GM23338 (cell line): ENCODE data around the gene ZC4H2. TPM values are rescaled to one million over a fixed set of nuclear protein-coding genes. Genes with fewer than 3 reads are reported as not detected.
"Not testable (repeated sequence)": the region's sequence is repeated elsewhere in the genome, so short reads cannot be mapped to it uniquely, and the experiment has no call there.

Source experiments
- ATAC-seq: fragments of 200-7000 bp; cut with Tn5 transposase; 3 replicates; pipeline ENCODE4 v1.9.1; 2020
- DNase-seq: peaks from one replicate; pipeline ENCODE4 v3.0.0-alpha.2; 2015; ENCODE audit warnings: low spot score
- H2AFZ ChIP-seq: fragments of 200-600 bp; sonication (generic); 2 replicates; pipeline ENCODE4 v1.8.0; 2016; ENCODE audit warnings: antibody characterized with exemption, mild to moderate bottlenecking, moderate library complexity
- H3F3A ChIP-seq: fragments of 200-600 bp; sonication (generic); replicated peaks from 2 replicates; pipeline ENCODE4 v1.8.0; 2017; ENCODE audit warnings: antibody characterized with exemption, mixed run types, low read depth
- H3K27ac ChIP-seq: fragments of 200-600 bp; sonication (generic); 2 replicates; pipeline ENCODE4 v1.6.1; 2016; ENCODE audit warnings: low read depth
- H3K27me3 ChIP-seq: fragments of 200-600 bp; sonication (generic); 2 replicates; pipeline ENCODE4 v1.8.0; 2016; ENCODE audit warnings: mild to moderate bottlenecking, mixed run types, moderate library complexity; ENCODE audit not compliant: insufficient read depth
- H3K36me3 ChIP-seq: fragments of 200-600 bp; sonication (generic); 2 replicates; pipeline ENCODE4 v1.8.0; 2016; ENCODE audit warnings: mild to moderate bottlenecking; ENCODE audit not compliant: insufficient read depth
- H3K4me1 ChIP-seq: fragments of 200-600 bp; sonication (generic); 2 replicates; pipeline ENCODE4 v1.8.0; 2016; ENCODE audit warnings: mild to moderate bottlenecking, moderate library complexity; ENCODE audit not compliant: insufficient read depth
- H3K4me2 ChIP-seq: fragments of 200-600 bp; sonication (generic); 2 replicates; pipeline ENCODE4 v1.7.1; 2017; ENCODE audit warnings: mixed run types
- H3K4me3 ChIP-seq: fragments of 200-600 bp; sonication (generic); 2 replicates; pipeline ENCODE4 v1.6.1; 2016; ENCODE audit warnings: mixed run types
- H3K79me2 ChIP-seq: fragments of 200-600 bp; sonication (generic); replicated peaks from 2 replicates; pipeline ENCODE4 v1.8.0; 2017; ENCODE audit warnings: mild to moderate bottlenecking; ENCODE audit not compliant: insufficient read depth
- H3K9me2 ChIP-seq: fragments of 200-600 bp; sonication (generic); 2 replicates; pipeline ENCODE4 v1.8.0; 2017; ENCODE audit not compliant: insufficient read depth
- H4K20me1 ChIP-seq: fragments of 200-600 bp; sonication (generic); replicated peaks from 2 replicates; pipeline ENCODE4 v1.8.0; 2017; ENCODE audit warnings: mild to moderate bottlenecking; ENCODE audit not compliant: insufficient read depth
- H3K27ac Mint-ChIP-seq: 2 replicates; pipeline ENCODE4 v1.8.0; 2020; ENCODE audit warnings: inconsistent platforms, mild to moderate bottlenecking, moderate library complexity, mixed read lengths
- H3K27me3 Mint-ChIP-seq: 3 replicates; pipeline ENCODE4 v1.8.0; 2022; ENCODE audit warnings: low read depth, mild to moderate bottlenecking, moderate library complexity, mixed read lengths, inconsistent platforms; ENCODE audit not compliant: insufficient read depth, poor library complexity
- H3K36me3 Mint-ChIP-seq: 3 replicates; pipeline ENCODE4 v1.8.0; 2021; ENCODE audit warnings: low read depth, mild to moderate bottlenecking, inconsistent platforms, moderate library complexity, mixed read lengths
- H3K4me1 Mint-ChIP-seq: 3 replicates; pipeline ENCODE4 v1.8.0; 2020; ENCODE audit warnings: mild to moderate bottlenecking, inconsistent platforms, mixed read lengths
- H3K4me3 Mint-ChIP-seq: 3 replicates; pipeline ENCODE4 v1.8.0; 2021; ENCODE audit warnings: moderate library complexity, mild to moderate bottlenecking, inconsistent platforms, mixed read lengths
- H3K9me3 Mint-ChIP-seq: 3 replicates; pipeline ENCODE4 v1.8.0; 2020; ENCODE audit warnings: moderate library complexity, mild to moderate bottlenecking, inconsistent platforms, mixed read lengths
- ETS1 ChIP-seq: IDR thresholded peaks from 2 replicates; pipeline ENCODE4 v1.6.1; 2016; ENCODE audit warnings: antibody characterized with exemption
- EZH2phosphoT487 ChIP-seq: fragments of 200-600 bp; sonication (generic); IDR thresholded peaks from one replicate; pipeline ENCODE4 v1.8.1; 2018; ENCODE audit warnings: antibody characterized with exemption; ENCODE audit not compliant: unreplicated experiment
- JUNB ChIP-seq: IDR thresholded peaks from one replicate; pipeline ENCODE4 v1.6.1; 2016; ENCODE audit warnings: antibody characterized with exemption; ENCODE audit not compliant: unreplicated experiment
- NANOG ChIP-seq: IDR thresholded peaks from 2 replicates; pipeline ENCODE4 v1.6.1; 2016; ENCODE audit warnings: antibody characterized with exemption, borderline replicate concordance
- STAT1 ChIP-seq: IDR thresholded peaks from one replicate; pipeline ENCODE4 v1.6.1; 2016; ENCODE audit warnings: antibody characterized with exemption; ENCODE audit not compliant: unreplicated experiment
- ZNF114 ChIP-seq: fragments of 250-450 bp; sonication (Bioruptor Pico); IDR thresholded peaks from 2 replicates; pipeline ENCODE4 v1.5.0; 2020; ENCODE audit warnings: mild to moderate bottlenecking, moderate library complexity
- ZNF462 ChIP-seq: fragments of 250-450 bp; sonication (Bioruptor Pico); IDR thresholded peaks from 2 replicates; pipeline ENCODE4 v1.5.0; 2020; ENCODE audit warnings: mild to moderate bottlenecking, moderate library complexity
- polyA plus RNA-seq: library from polyadenylated mRNA; unstranded; fragments of >200 nt; fragmentation: Nextera tagmentation; extraction: Ambion mirVana; gene quantifications from 2 replicates; pipeline ENCODE4 v1.2.1, GENCODE V29; 2016
- total RNA-seq: library from RNA; depleted of rRNA; stranded (reverse); fragments of >200 nt; shearing (Covaris generic); gene quantifications from 2 replicates; pipeline ENCODE4 v1.2.3, GENCODE V29; 2014

The ZC4H2 gene
- total and polyA plus RNA-seq, 2 experiments from 2014 or later: 17.4 to 28.3 TPM

GRCh38 chrX:65009459-65009858 is 33.2 kb upstream of the ZC4H2 start (continued):
- no peak for TF ChIP-seq ZNF462 (CRISPR knock-in tag)
- no peak for TF ChIP-seq NANOG
- TF ChIP-seq STAT1: no peak
- no peak for TF ChIP-seq ETS1
- TF ChIP-seq ZNF114 (CRISPR knock-in tag): no peak
- no peak for TF ChIP-seq JUNB
- no peak for TF ChIP-seq EZH2phosphoT487

- not testable (repeated sequence) for H4K20me1 ChIP-seq, H3F3A ChIP-seq, H3K27ac ChIP-seq, H3K27ac Mint-ChIP-seq, H3K27me3 Mint-ChIP-seq, H3K9me2 ChIP-seq, DNase-seq, H3K36me3 Mint-ChIP-seq, H3K4me1 Mint-ChIP-seq, H2AFZ ChIP-seq, H3K27me3 ChIP-seq, ATAC-seq, H3K36me3 ChIP-seq, H3K4me1 ChIP-seq, H3K79me2 ChIP-seq, H3K4me3 Mint-ChIP-seq, H3K4me3 ChIP-seq, H3K4me2 ChIP-seq
- H3K9me3 Mint-ChIP-seq: peaks cover 18% of the 10 kb centered on the region
Observed at GRCh38 chrX:65002208-65002607, 26.0 kb upstream of the ZC4H2 start.
